RPMI8226 (cell line): ENCODE results near the gene SURF1.

Source experiments
- DNase-seq: peaks from one replicate; pipeline ENCODE4 v3.0.0-alpha.2; 2015

Gene SURF1

GRCh38 chr9:133360400-133361393 is 4.4 kb upstream of the SURF1 start:
- no peak for DNase-seq

DNA sequence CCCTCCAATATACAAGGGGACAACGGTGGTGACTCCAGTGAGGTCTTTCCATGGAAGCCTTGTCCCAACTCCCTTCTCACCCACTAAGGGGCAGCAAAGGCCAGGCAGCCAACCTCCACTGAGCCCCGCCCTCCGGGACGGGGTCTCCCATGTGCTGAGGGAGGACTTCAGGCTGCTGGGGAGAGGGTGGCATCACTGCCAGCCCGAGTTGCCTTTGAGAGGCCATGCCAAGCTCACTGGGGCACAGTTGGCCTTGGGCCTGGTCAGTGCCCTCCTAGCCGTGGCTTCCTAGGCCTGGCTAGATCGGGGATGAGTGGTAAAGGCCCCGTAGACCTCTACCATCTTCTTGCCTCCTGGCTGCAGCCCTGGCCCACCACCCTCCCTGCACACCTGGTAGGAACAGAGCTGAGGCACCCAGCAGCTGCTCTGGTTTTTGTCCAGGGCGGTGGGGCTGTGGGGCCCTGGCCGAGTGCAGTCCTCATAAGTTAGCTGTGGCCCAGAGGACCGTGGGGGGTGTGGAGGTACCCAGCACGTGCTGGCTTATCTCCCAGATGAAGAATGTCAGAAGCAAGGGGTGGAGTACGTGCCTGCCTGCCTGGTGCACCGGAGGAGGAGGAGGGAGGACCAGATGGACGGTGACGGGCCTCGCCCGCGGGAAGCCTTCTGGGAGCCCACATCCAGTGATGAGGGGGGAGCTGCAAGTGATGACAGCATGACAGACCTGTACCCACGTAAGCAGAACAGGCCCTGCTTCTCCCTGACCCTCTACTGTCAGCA is 3.3 kb upstream of the SURF1 start:
- no peak for DNase-seq

DNA sequence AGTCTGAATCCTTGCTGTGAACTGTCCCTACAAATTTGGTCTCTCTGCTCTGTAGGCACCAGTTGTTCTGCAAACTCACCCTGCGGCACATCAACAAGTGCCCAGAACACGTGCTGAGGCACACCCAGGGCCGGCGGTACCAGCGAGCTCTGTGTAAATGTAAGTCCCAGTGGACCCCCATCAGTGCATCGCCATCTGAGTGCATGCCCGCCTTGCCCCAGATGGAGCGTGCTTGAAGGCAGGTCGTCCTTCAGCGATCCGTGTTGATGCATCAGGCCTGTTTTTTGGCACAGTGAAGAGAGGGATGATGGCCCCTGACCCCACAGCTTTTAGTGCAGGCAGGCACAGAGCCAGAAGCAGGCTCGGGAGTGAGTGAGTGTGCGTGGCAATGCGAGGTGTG is 1.4 kb upstream of the SURF1 start:
- DNase-seq: no peak

GRCh38 chr9:133355881-133356357 is 368 bp downstream of the SURF1 start:
- DNase-seq: no peak

DNA sequence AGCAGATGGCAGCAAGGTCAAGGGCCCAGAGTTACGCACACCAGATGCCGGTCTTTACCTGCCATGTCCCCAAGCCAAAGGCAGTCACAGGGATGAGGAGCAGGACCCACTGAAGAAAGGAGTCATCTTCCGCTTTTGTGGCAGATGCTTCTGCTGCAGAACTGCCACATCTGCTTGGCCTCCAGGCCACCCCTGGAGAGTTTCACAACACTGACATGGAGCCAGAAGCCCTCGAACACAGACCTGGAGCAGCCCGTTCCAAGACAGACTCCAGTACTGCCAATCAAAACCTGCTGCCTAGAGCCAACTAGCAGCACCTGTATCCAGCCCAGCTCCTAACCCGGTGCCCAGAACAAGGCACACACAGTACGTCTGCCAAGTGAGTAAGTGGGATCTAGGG is 1.5 kb downstream of the SURF1 start:
- no peak for DNase-seq

- DNase-seq: no peak
Observed at GRCh38 chr9:133353548-133353947, 2.7 kb downstream of the SURF1 start.

- no peak for DNase-seq
Observed at GRCh38 chr9:133352635-133353340, 3.5 kb downstream of the SURF1 start.

DNA sequence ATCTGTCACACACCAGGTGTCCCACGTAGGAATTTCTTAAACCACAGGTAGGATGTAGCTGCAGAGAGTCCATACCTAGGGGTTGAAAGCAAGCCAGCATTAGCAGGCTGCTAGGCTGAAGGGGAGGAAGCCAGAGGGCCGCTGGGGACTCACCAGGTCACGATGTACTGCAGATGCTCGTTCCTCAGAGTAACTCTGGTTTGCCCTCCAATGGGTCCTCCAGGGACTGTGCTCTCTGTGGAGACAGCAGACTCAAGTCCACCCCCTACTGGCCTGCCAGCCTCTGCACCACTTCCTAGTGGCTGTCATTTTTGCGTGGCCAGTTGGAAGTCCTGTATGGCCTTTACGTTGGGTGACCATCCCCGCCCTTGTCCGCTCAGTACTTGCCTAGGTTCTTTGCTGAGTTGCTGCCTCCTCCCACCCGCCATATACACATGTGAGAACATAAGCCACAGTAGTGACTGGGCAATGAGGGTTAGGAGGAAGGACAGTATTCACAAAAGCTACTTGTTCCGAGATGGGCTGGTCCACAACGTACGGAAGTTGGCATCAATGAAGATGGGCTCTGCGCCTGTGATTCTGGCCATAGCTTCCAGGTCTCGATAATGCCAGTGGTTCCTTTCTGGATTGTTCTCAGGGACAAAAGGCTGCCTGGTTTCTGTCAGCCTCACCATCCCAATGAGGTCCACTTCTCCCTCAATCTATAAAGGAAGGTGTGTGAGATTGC is 4.2 kb downstream of the SURF1 start:
- peak; percentile 66 for DNase-seq

DNA sequence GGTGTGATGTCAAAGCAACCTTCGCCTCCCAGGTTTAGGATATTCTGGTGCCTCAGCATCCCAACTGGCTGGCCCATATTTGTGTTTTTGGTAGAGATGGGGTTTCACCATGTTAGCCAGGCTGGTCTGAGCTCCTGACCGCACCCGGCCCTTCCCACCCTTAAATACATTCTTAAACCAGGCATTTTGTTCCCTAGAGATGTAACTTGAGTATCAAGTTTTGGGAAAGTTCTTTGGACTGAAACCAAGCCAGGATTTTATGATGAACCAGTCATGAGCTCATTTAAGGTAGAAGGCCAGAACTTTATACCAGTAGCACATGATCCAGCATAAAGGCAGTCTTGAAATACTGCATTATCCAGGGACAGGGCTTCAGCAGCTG is 4.8 kb downstream of the SURF1 start:
- no peak for DNase-seq

DNA sequence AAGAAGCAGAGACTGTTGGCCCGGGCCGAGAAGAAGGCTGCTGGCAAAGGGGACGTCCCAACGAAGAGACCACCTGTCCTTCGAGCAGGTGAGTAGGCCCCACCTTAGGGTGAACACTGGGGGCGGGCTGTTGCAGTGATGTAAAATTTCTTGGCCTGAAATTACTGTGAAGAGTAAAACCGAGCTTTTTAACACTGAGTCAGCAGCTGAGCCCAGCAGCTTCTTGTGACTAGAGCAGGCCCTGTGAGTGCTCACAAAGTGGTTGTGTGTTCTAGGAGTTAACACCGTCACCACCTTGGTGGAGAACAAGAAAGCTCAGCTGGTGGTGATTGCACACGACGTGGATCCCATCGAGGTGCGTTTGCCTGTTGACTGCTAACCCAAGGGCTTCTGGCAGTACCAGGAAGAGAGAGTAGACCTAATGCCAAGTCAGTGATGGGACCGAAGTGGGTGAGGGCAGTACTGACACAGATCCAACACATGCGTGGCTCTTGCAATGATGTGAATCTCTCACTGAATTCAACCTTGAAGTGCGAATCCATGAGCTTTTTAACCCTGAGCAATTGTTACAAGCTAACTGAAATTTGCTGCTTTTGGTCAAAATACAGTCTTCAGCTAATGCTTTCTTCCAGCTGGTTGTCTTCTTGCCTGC is 6.2 kb downstream of the SURF1 start:
- DNase-seq: no peak

DNA sequence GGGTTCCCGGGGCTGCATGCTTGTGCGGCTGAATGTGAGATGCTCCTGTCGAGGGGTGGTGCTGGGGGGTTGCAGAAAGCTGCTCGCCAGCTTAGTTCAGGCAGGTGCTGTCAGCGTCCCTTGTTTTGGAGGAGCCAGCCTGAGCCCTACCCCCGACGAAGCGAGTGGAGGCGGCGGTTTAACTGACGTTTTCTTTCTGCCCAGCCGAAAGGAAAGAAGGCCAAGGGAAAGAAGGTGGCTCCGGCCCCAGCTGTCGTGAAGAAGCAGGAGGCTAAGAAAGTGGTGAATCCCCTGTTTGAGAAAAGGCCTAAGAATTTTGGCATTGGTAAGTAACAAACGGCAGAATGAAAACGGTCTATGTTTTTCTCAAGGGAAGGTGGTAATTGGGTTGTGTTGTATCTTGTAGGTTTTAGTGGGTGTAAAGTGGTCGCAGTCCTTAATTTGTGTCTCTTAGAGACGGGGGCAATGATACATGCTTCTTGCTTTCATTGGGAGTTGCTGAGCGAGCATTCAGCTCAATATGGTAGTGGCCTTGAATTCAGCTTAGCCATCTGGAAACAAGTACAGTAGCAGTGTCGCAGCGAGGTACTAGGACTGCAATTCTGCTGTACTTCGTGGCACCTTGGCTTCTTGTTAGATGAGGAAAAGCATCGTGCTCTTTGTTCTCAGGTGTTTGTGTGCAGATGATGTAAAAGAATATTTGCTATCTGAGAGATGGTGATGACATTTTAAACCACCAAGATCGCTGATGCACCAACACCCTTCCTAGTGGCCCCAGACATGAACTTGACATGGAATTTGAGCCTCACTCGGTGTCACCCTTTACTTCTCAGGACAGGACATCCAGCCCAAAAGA is 7.3 kb downstream of the SURF1 start:
- peak; percentile 28 for DNase-seq

- DNase-seq: peak; percentile 98
Observed at GRCh38 chr9:133347985-133348717, 8.1 kb downstream of the SURF1 start, which contains the start of the genes MED22 and RPL7A. Gene MED22 (minus strand): TSS chr9:133348131. CDS start chr9:133346662, 1,469 bp downstream. Gene RPL7A (plus strand): TSS chr9:133348218. CDS start chr9:133348244, 26 bp downstream.

- peak; percentile 68 for DNase-seq
Observed at GRCh38 chr9:133347515-133347984, 8.7 kb downstream of the SURF1 start.

GRCh38 chr9:133346021-133346785 is 10.1 kb downstream of the SURF1 start:
- no peak for DNase-seq

DNA sequence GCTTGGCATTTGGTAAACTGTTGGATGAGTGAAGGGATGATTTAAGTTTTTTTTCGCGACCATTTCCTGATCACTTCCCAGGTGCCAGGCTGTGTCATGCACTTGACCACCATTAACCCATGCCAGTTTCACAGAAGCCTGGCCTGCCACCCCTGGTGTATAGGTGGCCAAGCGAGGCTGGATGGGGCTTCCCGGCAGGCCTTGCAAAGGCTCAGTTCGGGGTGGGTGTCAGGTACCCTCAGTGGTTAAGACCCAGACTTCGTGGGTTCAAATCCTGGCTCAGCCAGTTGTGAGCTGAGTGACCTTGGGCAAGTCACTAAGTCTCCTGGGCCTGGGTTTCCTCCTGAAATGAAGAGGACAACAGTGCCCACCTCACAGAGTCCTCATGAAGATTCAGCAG is 10.7 kb downstream of the SURF1 start:
- no peak for DNase-seq

- DNase-seq: no peak
Observed at GRCh38 chr9:133344979-133345378, 11.3 kb downstream of the SURF1 start.

DNA sequence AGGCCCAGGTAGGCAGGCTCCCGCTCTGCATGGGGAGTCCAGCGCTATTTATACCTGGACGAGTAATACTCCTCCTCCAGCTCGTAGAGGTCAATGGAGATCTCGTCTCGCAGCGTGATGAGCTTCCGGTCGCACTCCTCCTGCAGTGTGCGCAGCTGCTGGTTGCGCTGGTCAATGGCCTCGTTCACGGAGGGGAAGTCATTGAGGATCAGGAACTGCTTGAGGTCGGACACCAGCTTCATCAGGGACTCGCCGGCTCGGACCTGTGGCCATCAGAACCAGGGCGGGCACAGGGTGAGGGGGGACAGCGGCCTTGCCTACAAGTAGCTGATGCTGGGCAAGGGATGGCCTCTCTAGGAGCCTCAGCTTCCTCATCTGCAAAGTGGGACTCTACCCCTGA is 12.2 kb downstream of the SURF1 start:
- DNase-seq: no peak

GRCh38 chr9:133342570-133342969 is 13.7 kb downstream of the SURF1 start:
- DNase-seq: no peak

- no peak for DNase-seq
Observed at GRCh38 chr9:133342069-133342406, 14.2 kb downstream of the SURF1 start.
